Neutrophil (primary cell): Measurements from ENCODE around the gene NUDT22.

Experiments
- H3K27ac ChIP-seq: fragments of 200-600 bp; sonication (generic); 2 replicates; pipeline ENCODE4 v1.5.1; 2016; ENCODE audit warnings: mild to moderate bottlenecking, moderate library complexity
- H3K27me3 ChIP-seq: fragments of 200-600 bp; sonication (generic); 2 replicates; pipeline ENCODE4 v1.6.0; 2016; ENCODE audit warnings: mild to moderate bottlenecking
- H3K36me3 ChIP-seq: fragments of 200-600 bp; sonication (generic); 2 replicates; pipeline ENCODE4 v1.5.1; 2017
- H3K4me1 ChIP-seq, 2 experiments: fragments of 200-600 bp in 1 of 2; sonication (generic) in 1 of 2; 1 replicate in 1 of 2; 2 replicates in 1 of 2; pipeline versions ENCODE4 v1.5.1 to v1.6.1; 2013 to 2016; ENCODE audit warnings: low read depth in 1 of 2, low read length in 1 of 2, mild to moderate bottlenecking in 1 of 2, moderate library complexity in 1 of 2; ENCODE audit not compliant: control insufficient read depth in 1 of 2, insufficient read depth in 1 of 2
- H3K4me3 ChIP-seq, 2 experiments: fragments of 200-600 bp in 1 of 2; sonication (generic) in 1 of 2; 1 replicate in 1 of 2; 2 replicates in 1 of 2; pipeline ENCODE4 v1.5.1; 2013 to 2016; ENCODE audit warnings: low read depth in 1 of 2, low read length in 1 of 2, mild to moderate bottlenecking in 1 of 2, moderate library complexity in 1 of 2
- H3K9me3 ChIP-seq: fragments of 200-600 bp; sonication (generic); 2 replicates; pipeline ENCODE4 v1.5.1; 2016
- CTCF ChIP-seq: fragments of 200-600 bp; sonication (generic); IDR thresholded peaks from 2 replicates; pipeline ENCODE4 v1.5.1; 2016; ENCODE audit warnings: antibody characterized with exemption

The NUDT22 gene

GRCh38 chr11:64234647-64235379 lies 8.7 kb downstream of the NUDT22 start:
- peak overlapping the region; percentile 40 for H3K27ac ChIP-seq
- no peaks in the 10 kb centered on the region for H3K9me3 ChIP-seq
- H3K27me3 ChIP-seq = peaks cover 24% of the 10 kb centered on the region
- H3K4me3 ChIP-seq = peak overlapping the region; percentile 55 to 71
- H3K36me3 ChIP-seq = no peaks in the 10 kb centered on the region
- TF ChIP-seq CTCF = no peak
- H3K4me1 ChIP-seq = peaks cover 65 to 71% of the 10 kb centered on the region in 2 experiments

GRCh38 chr11:64235437-64236161 lies 9.5 kb downstream of the NUDT22 start:
- Histone ChIP-seq H3K4me1 (peaks cover 70 to 71% of the 10 kb centered on the region in 2 experiments), H3K36me3 (no peaks in the 10 kb centered on the region), H3K9me3 (no peaks in the 10 kb centered on the region), H3K4me3 (peak overlapping the region; percentile 55 to 71), H3K27ac (no peak overlapping the region), H3K27me3 (peaks cover 24% of the 10 kb centered on the region)
- no peak for TF ChIP-seq CTCF

- H3K4me3 ChIP-seq = no peak overlapping the region
- peak overlapping the region; percentile 96 for H3K27ac ChIP-seq
- no peak for TF ChIP-seq CTCF
- no peaks in the 10 kb centered on the region for H3K36me3 ChIP-seq
- peaks cover 24% of the 10 kb centered on the region for H3K27me3 ChIP-seq
- H3K9me3 ChIP-seq = no peaks in the 10 kb centered on the region
- H3K4me1 ChIP-seq = peaks cover 62 to 71% of the 10 kb centered on the region in 2 experiments
Observed at GRCh38 chr11:64237484-64237951, 11.4 kb downstream of the NUDT22 start.

- peak overlapping the region; percentile 96 for H3K27ac ChIP-seq
Observed at GRCh38 chr11:64238076-64238475, 12.0 kb downstream of the NUDT22 start.

GRCh38 chr11:64238999-64239398 lies 12.9 kb downstream of the NUDT22 start:
- Histone ChIP-seq H3K9me3 (no peaks in the 10 kb centered on the region), H3K36me3 (no peaks in the 10 kb centered on the region), H3K4me1 (peaks cover 63 to 68% of the 10 kb centered on the region in 2 experiments), H3K4me3 (peak overlapping the region in 1 of 2 experiments; percentile 95), H3K27me3 (peaks cover 15% of the 10 kb centered on the region), H3K27ac (peak overlapping the region; percentile 96)
- TF ChIP-seq CTCF = no peak

More at GRCh38 chr11:64238076-64238475, 12.0 kb downstream of the NUDT22 start:
- Histone ChIP-seq H3K4me3 (peak overlapping the region in 1 of 2 experiments; percentile 1), H3K36me3 (no peaks in the 10 kb centered on the region), H3K9me3 (no peaks in the 10 kb centered on the region), H3K4me1 (peaks cover 67 to 74% of the 10 kb centered on the region in 2 experiments), H3K27me3 (peaks cover 24% of the 10 kb centered on the region)
- no peak for TF ChIP-seq CTCF
